HEK293 (cell line): Measurements from ENCODE around the gene ITGB6.

Source experiments
- GLI4 ChIP-seq: fragments of 450-650 bp; formaldehyde crosslinking; IDR thresholded peaks from 2 replicates; pipeline ENCODE4 v1.5.1; 2016; ENCODE audit warnings: missing biosample characterization, missing genetic modification characterization
- ZNF121 ChIP-seq: fragments of 450-650 bp; formaldehyde crosslinking; IDR thresholded peaks from 2 replicates; pipeline ENCODE4 v1.5.1; 2016; ENCODE audit warnings: missing biosample characterization, missing genetic modification characterization
- ZNF146 ChIP-seq: fragments of 450-650 bp; formaldehyde crosslinking; IDR thresholded peaks from 2 replicates; pipeline ENCODE4 v1.5.1; 2016; ENCODE audit warnings: missing biosample characterization, missing genetic modification characterization
- ZNF24 ChIP-seq: fragments of 450-650 bp; formaldehyde crosslinking; IDR thresholded peaks from 2 replicates; pipeline ENCODE4 v1.5.1; 2016; ENCODE audit warnings: missing biosample characterization, missing genetic modification characterization
- ZNF404 ChIP-seq: fragments of 450-650 bp; formaldehyde crosslinking; IDR thresholded peaks from 2 replicates; pipeline ENCODE4 v1.5.1; 2017; ENCODE audit warnings: missing biosample characterization, missing genetic modification characterization
- ZNF558 ChIP-seq: fragments of 450-650 bp; formaldehyde crosslinking; IDR thresholded peaks from 2 replicates; pipeline ENCODE4 v1.5.1; 2016; ENCODE audit warnings: missing biosample characterization, missing genetic modification characterization
- TF ChIP-seq, protein P1 (sequence below): fragments of 450-650 bp; formaldehyde crosslinking; IDR thresholded peaks from 2 replicates; pipeline ENCODE4 v1.5.1; 2016; ENCODE audit warnings: missing biosample characterization, missing genetic modification characterization

DNA sequence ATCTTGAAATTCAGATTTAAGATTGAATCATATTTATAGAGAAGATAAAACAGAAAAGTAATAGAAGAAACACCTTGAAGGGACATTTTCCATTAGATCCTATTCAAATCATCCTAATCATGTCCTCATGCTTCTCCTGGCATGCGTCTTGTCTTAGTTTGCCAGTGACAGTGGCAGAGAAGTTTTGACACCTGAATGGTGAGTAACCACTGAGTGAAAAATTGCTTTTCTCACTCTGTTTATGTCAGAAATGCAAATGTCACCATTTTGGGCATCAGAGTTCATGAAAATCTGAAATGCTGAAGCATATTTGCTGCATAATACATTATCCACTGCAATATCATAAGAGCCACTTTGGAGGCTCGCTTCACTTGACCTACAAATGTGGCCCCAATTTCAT, 74.7 kb downstream of the ITGB6 start:
- TF ChIP-seq, protein P1, sequence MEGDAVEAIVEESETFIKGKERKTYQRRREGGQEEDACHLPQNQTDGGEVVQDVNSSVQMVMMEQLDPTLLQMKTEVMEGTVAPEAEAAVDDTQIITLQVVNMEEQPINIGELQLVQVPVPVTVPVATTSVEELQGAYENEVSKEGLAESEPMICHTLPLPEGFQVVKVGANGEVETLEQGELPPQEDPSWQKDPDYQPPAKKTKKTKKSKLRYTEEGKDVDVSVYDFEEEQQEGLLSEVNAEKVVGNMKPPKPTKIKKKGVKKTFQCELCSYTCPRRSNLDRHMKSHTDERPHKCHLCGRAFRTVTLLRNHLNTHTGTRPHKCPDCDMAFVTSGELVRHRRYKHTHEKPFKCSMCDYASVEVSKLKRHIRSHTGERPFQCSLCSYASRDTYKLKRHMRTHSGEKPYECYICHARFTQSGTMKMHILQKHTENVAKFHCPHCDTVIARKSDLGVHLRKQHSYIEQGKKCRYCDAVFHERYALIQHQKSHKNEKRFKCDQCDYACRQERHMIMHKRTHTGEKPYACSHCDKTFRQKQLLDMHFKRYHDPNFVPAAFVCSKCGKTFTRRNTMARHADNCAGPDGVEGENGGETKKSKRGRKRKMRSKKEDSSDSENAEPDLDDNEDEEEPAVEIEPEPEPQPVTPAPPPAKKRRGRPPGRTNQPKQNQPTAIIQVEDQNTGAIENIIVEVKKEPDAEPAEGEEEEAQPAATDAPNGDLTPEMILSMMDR (tag by site-specific recombination): no peak
- no peak for TF ChIP-seq ZNF558 (tag by site-specific recombination)
- TF ChIP-seq ZNF121: no peak
- TF ChIP-seq ZNF24 (tag by site-specific recombination): no peak
- TF ChIP-seq ZNF146 (tag by site-specific recombination): no peak
- TF ChIP-seq ZNF404 (tag by site-specific recombination): no peak
- TF ChIP-seq GLI4 (tag by site-specific recombination): no peak
